ENCODE data around the gene PCSK5. TPM values are rescaled to one million over a fixed set of nuclear protein-coding genes. Genes with fewer than 3 reads are reported as not detected.

The PCSK5 gene
- total RNA-seq, 1 donor from 2014 or later = 1.5 TPM

DNA sequence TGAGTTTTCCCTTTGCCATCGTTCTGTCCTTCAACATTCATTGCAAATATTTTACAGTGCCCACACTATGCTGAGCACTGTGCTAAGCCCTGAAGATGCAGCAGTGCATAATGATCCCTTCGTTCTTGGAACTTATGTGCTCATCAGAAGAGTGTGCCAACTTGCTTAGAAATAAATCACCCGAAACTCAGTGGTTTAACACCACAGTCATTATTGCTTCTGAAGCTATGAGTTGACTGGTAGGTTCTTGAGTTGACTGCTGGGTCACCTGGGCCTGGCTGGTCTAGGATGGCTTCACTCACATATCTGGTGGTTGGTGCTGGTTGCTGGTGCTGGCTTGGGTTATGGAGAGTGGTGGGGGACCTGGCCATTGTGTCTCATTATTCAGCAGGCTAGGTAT is 20.9 kb downstream of the PCSK5 start:
- H3K27ac Mint-ChIP-seq = no peak overlapping the region
- DNase-seq (ENCODE audit: low spot score) = no peak
- peaks cover 1% of the 10 kb centered on the region for H3K4me1 Mint-ChIP-seq (ENCODE audit: low read depth)
- no peaks in the 10 kb centered on the region for H3K36me3 Mint-ChIP-seq (ENCODE audit: low read depth)
- no peak overlapping the region for H3K4me3 Mint-ChIP-seq (ENCODE audit: low read depth)
- intact Hi-C loops (cut with micrococcal nuclease) = no loop called here
- H3K27me3 Mint-ChIP-seq (ENCODE audit: low read depth) = no peaks in the 10 kb centered on the region
- H3K9me3 Mint-ChIP-seq = no peaks in the 10 kb centered on the region

DNA sequence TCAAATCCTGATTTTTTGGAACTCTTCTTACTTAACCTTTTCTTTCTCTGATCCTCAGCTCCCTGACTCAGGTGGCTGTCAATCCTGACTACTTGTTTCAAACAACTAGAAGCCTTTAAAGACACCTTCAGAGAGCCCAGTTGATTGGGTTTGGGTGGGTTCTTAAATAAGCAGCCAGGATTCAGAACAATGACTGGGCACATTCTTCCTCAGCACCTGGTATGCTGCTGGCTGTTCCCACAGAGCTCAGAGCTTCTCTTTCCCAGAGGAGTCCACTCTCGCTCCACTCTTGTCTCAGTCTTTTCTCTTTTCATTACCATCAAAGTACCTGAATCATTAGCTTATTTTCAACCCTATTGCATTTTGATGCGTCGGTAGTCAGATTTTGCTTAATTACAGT is 22.5 kb downstream of the PCSK5 start:
- Mint-ChIP-seq H3K27me3 (ENCODE audit: low read depth) (no peaks in the 10 kb centered on the region), H3K4me1 (ENCODE audit: low read depth) (peaks cover 1% of the 10 kb centered on the region), H3K4me3 (ENCODE audit: low read depth) (no peak overlapping the region), H3K36me3 (ENCODE audit: low read depth) (no peaks in the 10 kb centered on the region), H3K27ac (no peak overlapping the region), H3K9me3 (no peaks in the 10 kb centered on the region)
- no peak for DNase-seq (ENCODE audit: low spot score)
- intact Hi-C loops (cut with micrococcal nuclease) = no loop called here

DNA sequence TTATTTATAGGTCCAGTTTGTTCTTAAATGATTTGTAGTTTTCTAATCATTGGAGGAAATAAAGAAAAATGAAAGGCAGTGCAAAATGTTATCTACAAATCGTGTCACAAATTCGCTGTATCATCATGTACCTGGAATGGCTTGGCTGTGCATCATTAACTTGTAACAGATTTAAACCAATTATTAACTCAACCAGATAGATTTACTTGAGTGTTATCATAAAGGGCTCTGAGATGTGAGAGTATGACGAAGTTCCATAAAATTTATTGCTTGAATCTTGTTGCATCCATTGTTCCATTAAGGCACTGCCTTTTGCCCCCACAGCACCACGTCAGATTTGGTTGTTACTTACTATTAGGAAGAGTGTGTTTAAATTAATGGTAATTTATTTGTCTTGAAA is 23.5 kb downstream of the PCSK5 start:
- Mint-ChIP-seq H3K27ac (no peak overlapping the region), H3K36me3 (ENCODE audit: low read depth) (no peaks in the 10 kb centered on the region), H3K4me1 (ENCODE audit: low read depth) (peaks cover 1% of the 10 kb centered on the region), H3K27me3 (ENCODE audit: low read depth) (no peaks in the 10 kb centered on the region), H3K4me3 (ENCODE audit: low read depth) (no peak overlapping the region), H3K9me3 (no peaks in the 10 kb centered on the region)
- DNase-seq (ENCODE audit: low spot score) = no peak
- intact Hi-C loops (cut with micrococcal nuclease) = no loop called here

DNA sequence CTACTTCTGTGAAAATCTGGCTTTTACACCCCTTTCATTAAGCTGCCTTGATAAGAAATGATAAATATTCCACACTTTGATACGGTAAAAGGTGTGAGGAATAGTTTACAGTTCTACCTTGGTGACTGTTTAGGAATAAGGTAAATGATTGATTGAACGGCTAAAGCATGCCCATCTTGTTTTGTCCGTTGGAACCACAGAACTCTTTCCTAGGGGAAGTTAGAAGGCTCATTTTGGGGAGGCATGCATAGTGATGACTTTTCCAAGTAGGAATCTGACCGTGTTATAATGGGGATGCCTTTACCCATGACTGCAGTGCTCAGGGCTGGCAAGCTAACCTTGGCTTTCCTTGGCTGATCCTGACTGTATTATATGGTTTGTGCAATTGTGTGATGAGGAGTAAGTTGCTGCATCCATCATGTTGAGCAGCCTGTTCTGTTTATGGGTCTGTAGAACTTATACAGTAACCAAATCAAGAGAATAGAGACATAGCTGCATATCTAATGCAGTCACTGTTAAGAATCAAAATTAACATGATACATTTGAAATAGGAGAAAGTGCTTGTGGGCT is 24.5 kb downstream of the PCSK5 start:
- intact Hi-C loops (cut with micrococcal nuclease) = no loop called here

DNA sequence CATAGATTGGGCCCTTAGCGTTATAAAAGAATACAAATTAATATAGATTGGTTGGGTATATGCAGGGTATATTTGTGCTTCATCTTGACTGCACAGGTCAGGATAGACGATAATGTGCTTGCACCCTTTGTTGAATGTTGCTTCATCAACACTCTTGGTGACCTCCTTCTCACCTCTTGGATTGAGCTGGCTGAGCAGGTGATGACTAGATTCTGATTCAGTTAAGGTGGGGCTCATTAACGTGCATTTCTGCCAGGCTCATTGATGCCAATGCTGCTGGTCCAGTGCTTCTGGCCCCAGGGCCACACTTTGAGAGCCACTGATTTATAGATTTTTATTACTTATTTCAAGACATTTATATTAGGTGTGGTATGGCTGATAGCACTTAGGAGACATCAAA is 27.7 kb downstream of the PCSK5 start:
- intact Hi-C loops (cut with micrococcal nuclease) = no loop called here
- Mint-ChIP-seq H3K27me3 (ENCODE audit: low read depth) (no peaks in the 10 kb centered on the region), H3K36me3 (ENCODE audit: low read depth) (no peaks in the 10 kb centered on the region), H3K27ac (no peak overlapping the region), H3K4me1 (ENCODE audit: low read depth) (no peaks in the 10 kb centered on the region), H3K9me3 (no peaks in the 10 kb centered on the region), H3K4me3 (ENCODE audit: low read depth) (no peak overlapping the region)
- no peak for DNase-seq (ENCODE audit: low spot score)

More for the DNA sequence above, 24.5 kb downstream of the PCSK5 start:
- peaks cover 1% of the 10 kb centered on the region for H3K4me1 Mint-ChIP-seq (ENCODE audit: low read depth)
- no peak overlapping the region for H3K4me3 Mint-ChIP-seq (ENCODE audit: low read depth)
- H3K36me3 Mint-ChIP-seq (ENCODE audit: low read depth) = no peaks in the 10 kb centered on the region
- H3K27me3 Mint-ChIP-seq (ENCODE audit: low read depth) = no peaks in the 10 kb centered on the region
- H3K27ac Mint-ChIP-seq = no peak overlapping the region
- no peak for DNase-seq (ENCODE audit: low spot score)
- no peaks in the 10 kb centered on the region for H3K9me3 Mint-ChIP-seq

DNA sequence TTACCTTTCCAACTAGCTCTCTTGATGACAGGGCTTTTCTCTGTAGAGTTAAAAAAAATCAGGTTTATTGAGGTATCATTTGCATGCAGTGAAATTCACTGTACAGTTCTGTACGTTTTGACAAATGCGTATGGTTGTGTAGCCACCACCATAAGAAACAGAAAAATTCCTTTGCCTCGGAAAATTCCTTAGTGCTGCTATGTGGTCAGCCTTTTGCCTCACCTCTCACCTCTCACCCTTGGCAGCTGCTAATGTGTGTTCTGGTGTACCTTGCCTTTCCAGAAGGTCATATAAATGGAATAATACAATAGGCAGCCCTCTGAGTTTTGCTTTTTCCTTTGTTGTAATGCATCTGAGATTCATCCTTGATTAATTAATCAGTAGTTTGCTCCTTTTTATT is 28.4 kb downstream of the PCSK5 start:
- intact Hi-C loops (cut with micrococcal nuclease) = no loop called here
- Mint-ChIP-seq H3K4me1 (ENCODE audit: low read depth) (no peaks in the 10 kb centered on the region), H3K9me3 (no peaks in the 10 kb centered on the region), H3K36me3 (ENCODE audit: low read depth) (no peaks in the 10 kb centered on the region), H3K4me3 (ENCODE audit: low read depth) (no peak overlapping the region), H3K27ac (no peak overlapping the region), H3K27me3 (ENCODE audit: low read depth) (no peaks in the 10 kb centered on the region)
- no peak for DNase-seq (ENCODE audit: low spot score)

DNA sequence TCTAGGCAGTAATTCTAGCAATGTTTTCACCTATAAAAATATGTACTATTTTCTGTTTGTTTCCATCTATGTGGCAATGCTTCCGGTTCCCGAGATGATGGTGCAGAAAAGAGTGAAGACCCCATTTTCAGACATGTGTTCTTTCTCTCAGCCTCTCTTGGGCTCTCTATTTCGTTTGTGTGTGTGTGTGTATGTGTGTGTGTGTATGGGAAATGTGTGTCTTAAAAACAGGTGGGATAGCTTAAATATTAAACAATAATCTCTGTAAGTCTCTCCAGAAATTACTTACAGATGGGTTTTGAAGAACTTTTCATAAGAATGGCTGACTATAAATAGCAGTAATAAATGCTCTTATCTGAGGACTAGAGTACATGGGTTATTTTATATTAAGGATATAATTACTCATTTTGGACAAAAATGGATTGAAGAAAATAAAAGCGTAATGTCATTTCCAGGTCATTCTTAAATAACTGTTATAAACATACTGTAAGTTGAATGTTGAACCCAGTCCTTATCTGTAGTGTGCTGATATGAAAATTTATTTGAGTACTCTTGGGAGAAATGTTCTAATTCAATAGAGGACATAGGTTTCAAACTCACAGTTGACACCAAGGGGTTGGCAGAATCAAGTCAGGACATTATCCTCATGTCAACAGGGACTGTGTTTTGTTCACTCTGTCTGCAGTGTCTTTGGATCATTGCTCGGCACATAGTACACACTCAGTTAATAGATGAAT is 31.1 kb downstream of the PCSK5 start:
- Mint-ChIP-seq H3K36me3 (ENCODE audit: low read depth) (no peaks in the 10 kb centered on the region), H3K9me3 (no peaks in the 10 kb centered on the region), H3K27ac (no peak overlapping the region), H3K4me1 (ENCODE audit: low read depth) (no peaks in the 10 kb centered on the region), H3K27me3 (ENCODE audit: low read depth) (no peaks in the 10 kb centered on the region), H3K4me3 (ENCODE audit: low read depth) (no peak overlapping the region)
- DNase-seq (ENCODE audit: low spot score) = no peak
- intact Hi-C loops (cut with micrococcal nuclease) = no loop called here

DNA sequence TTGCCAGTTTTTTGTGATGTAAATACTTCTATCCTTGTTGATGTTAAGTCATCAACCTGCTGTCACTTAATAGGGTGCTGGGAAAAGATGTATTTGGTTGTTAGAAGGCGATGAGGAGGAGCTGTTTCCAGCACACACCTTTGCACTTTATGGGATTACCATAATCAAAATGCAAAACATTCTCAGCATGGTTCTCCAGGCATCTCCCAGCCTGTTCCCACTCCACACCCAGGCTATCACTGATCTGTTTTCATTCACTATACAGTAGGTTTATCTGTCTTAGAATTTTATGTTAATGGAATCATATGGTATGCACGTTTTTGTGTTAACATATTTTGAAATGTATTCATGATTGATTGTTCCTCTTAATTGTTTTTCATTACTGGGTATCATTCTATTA is 35.9 kb downstream of the PCSK5 start:
- Mint-ChIP-seq H3K27me3 (ENCODE audit: low read depth) (no peaks in the 10 kb centered on the region), H3K36me3 (ENCODE audit: low read depth) (no peaks in the 10 kb centered on the region), H3K9me3 (no peaks in the 10 kb centered on the region), H3K4me1 (ENCODE audit: low read depth) (no peaks in the 10 kb centered on the region), H3K27ac (no peak overlapping the region), H3K4me3 (ENCODE audit: low read depth) (no peak overlapping the region)
- intact Hi-C loops (cut with micrococcal nuclease) = no loop called here
- DNase-seq (ENCODE audit: low spot score) = no peak

DNA sequence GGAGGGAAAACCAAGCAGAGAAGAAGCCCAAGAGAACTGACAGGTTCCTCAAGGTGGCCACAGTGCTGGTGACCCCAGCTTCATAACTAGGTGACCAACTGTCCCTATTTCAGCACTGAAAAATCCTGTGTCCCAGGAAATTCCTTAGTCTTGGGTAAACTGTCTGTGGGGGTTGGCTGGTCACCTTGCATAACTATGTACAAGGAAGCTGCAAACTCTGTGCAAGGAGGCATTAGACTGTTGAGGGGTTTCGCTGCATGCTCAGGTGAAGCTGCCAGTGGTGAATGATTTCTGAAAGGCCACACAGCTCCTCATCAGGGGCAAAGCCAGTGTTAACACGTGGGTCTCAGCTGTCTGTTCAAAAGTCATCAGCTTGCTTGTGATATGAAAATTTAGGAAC is 36.9 kb downstream of the PCSK5 start:
- DNase-seq (ENCODE audit: low spot score) = no peak
- Mint-ChIP-seq H3K4me1 (ENCODE audit: low read depth) (no peaks in the 10 kb centered on the region), H3K27ac (no peak overlapping the region), H3K36me3 (ENCODE audit: low read depth) (no peaks in the 10 kb centered on the region), H3K27me3 (ENCODE audit: low read depth) (no peaks in the 10 kb centered on the region), H3K4me3 (ENCODE audit: low read depth) (no peak overlapping the region), H3K9me3 (no peaks in the 10 kb centered on the region)
- intact Hi-C loops (cut with micrococcal nuclease) = no loop called here

DNA sequence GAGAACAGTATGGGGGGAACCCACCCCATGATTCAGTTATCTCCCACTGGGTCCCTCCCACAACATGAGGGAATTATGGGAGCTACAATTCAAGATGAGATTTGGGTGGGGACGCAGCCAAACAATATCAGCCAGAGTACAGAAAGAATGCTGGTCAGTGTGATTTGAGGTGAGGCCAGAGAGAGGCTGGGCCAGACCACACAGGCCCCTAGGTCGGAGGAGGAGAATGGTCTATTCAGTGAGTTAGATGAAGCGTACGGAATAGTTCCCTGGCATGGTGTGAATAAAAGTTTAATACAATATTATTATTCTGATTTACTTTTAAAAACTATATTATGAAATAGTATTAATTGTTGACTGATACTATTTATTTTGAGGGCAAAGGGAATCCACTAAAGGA is 39.7 kb downstream of the PCSK5 start:
- Mint-ChIP-seq H3K27me3 (ENCODE audit: low read depth) (no peaks in the 10 kb centered on the region), H3K4me1 (ENCODE audit: low read depth) (no peaks in the 10 kb centered on the region), H3K27ac (no peak overlapping the region), H3K4me3 (ENCODE audit: low read depth) (no peak overlapping the region), H3K36me3 (ENCODE audit: low read depth) (no peaks in the 10 kb centered on the region), H3K9me3 (no peaks in the 10 kb centered on the region)
- intact Hi-C loops (cut with micrococcal nuclease) = no loop called here
- no peak for DNase-seq (ENCODE audit: low spot score)

DNA sequence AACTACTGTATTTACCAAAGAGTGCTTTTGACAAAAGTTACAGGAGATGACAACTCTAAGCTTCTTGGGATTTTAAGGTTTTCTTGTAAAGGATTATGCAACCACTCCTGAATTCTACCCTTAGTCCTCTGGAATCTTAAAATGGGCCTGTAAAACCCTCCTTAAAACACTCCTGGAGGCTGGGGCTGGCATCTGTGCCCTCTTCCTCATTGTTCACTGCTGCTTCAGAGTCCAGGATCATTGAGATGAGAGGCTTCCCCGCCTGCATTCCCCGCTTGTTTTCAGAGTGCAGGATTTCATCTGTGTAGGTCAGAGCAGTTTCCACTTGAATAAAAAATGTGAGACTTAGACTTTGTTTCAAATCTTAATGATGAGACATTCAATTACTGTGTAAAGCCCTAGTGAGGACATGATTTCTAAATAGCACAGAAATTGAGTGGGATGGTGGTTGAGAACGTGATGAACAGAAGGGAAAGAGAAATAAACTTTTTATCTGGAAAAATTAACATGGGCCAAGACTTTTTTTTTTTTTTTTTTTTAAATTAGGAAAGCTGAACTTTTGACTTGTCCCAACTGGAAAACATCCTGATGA is 40.4 kb downstream of the PCSK5 start:
- no peak overlapping the region for H3K4me3 Mint-ChIP-seq (ENCODE audit: low read depth)
- no peaks in the 10 kb centered on the region for H3K27me3 Mint-ChIP-seq (ENCODE audit: low read depth)
- no peaks in the 10 kb centered on the region for H3K36me3 Mint-ChIP-seq (ENCODE audit: low read depth)
- no peak for DNase-seq (ENCODE audit: low spot score)
- H3K4me1 Mint-ChIP-seq (ENCODE audit: low read depth) = no peaks in the 10 kb centered on the region
- no peak overlapping the region for H3K27ac Mint-ChIP-seq
- no peaks in the 10 kb centered on the region for H3K9me3 Mint-ChIP-seq
- intact Hi-C loops (cut with micrococcal nuclease) = no loop called here

DNA sequence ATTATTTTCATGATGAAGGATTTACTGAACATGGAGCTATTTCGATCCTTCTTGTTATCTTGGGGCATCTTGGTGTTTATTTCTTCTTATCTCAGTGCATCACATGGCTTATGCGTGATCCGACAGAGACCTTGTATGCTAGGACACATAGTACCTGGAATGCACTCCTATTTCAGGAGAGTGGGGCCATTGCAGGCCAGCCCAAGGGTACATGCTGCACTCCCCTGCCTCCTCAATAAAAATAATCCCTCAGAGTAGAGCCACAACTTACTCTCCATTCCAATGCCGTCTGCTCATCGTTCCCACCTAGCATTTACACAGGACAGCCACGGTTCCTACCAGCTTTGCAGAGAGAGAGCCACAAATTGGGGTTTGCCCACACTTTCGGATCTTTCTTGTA is 43.5 kb downstream of the PCSK5 start:
- intact Hi-C loops (cut with micrococcal nuclease) = no loop called here
- Mint-ChIP-seq H3K9me3 (no peaks in the 10 kb centered on the region), H3K4me1 (ENCODE audit: low read depth) (peaks cover 7% of the 10 kb centered on the region), H3K36me3 (ENCODE audit: low read depth) (no peaks in the 10 kb centered on the region), H3K27ac (no peak overlapping the region), H3K27me3 (ENCODE audit: low read depth) (no peaks in the 10 kb centered on the region), H3K4me3 (ENCODE audit: low read depth) (no peak overlapping the region)
- no peak for DNase-seq (ENCODE audit: low spot score)

DNA sequence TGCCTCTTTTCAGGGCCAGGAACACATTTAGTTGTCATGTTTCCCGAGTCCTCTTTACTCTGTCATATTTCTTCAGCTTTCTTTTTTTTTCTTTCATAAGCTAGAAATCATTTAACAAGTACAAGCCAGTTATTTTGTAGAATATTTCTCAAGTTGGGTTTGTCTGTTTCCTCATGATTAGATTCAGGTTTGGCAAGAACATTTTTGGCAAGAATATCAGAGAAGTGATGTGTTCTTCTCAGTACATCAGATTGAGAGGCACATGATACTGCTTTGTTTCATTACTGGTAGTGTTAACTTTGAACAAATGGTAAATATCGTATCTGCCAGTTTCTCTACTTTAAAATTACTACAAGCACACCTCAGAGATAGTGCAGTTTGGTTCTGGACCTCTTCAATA is 45.1 kb downstream of the PCSK5 start:
- H3K4me3 Mint-ChIP-seq (ENCODE audit: low read depth) = no peak overlapping the region
- H3K27me3 Mint-ChIP-seq (ENCODE audit: low read depth) = no peaks in the 10 kb centered on the region
- intact Hi-C loops (cut with micrococcal nuclease) = no loop called here
- no peak overlapping the region for H3K27ac Mint-ChIP-seq
- no peak for DNase-seq (ENCODE audit: low spot score)
- H3K9me3 Mint-ChIP-seq = no peaks in the 10 kb centered on the region
- peaks cover 7% of the 10 kb centered on the region for H3K4me1 Mint-ChIP-seq (ENCODE audit: low read depth)
- H3K36me3 Mint-ChIP-seq (ENCODE audit: low read depth) = no peaks in the 10 kb centered on the region

All from activated T-helper 2 cell treated with anti-CD3 and anti-CD28 coated beads, Interferon-gamma antibody, Interleukin-2, Interleukin-4, amounts not matched to agents 10 μg/mL and 5 μg/mL and 100 μg/mL, durations not matched to agents 14 hours and 24 hours and 36 hours (primary cell).